DOHH2 (cell line): Measurements from ENCODE around the gene RLN3.
A peak's percentile ranks its signal among the peaks of the same experiment; 100 is the strongest.

Experiments used
- H3F3A ChIP-seq: fragments of 200-600 bp; sonication (generic), shearing (Covaris generic); 2 replicates; pipeline ENCODE4 v1.6.0; 2016; ENCODE audit warnings: antibody characterized with exemption, mild to moderate bottlenecking; ENCODE audit not compliant: control insufficient read depth, insufficient read depth
- H3K27ac ChIP-seq: fragments of 200-600 bp; sonication (generic); 2 replicates; pipeline ENCODE4 v1.5.1; 2014; ENCODE audit warnings: low read depth, mild to moderate bottlenecking, low read length, moderate library complexity
- H3K27me3 ChIP-seq: fragments of 200-600 bp; sonication (generic); 2 replicates; pipeline ENCODE4 v1.6.1; 2014; ENCODE audit warnings: mild to moderate bottlenecking, low read length, mixed read lengths; ENCODE audit not compliant: control insufficient read depth
- H3K36me3 ChIP-seq: fragments of 200-600 bp; sonication (generic); 2 replicates; pipeline ENCODE4 v1.6.1; 2014; ENCODE audit warnings: mild to moderate bottlenecking, low read length, moderate library complexity, mixed read lengths; ENCODE audit not compliant: control insufficient read depth
- H3K4me1 ChIP-seq: fragments of 200-600 bp; sonication (generic); 2 replicates; pipeline ENCODE4 v1.6.1; 2014; ENCODE audit warnings: mild to moderate bottlenecking, low read length, mixed read lengths; ENCODE audit not compliant: control insufficient read depth
- H3K4me2 ChIP-seq: fragments of 200-600 bp; sonication (generic); 2 replicates; pipeline ENCODE4 v1.6.0; 2014; ENCODE audit warnings: mild to moderate bottlenecking, low read length, moderate library complexity
- H3K4me3 ChIP-seq: fragments of 200-600 bp; sonication (generic); 2 replicates; pipeline ENCODE4 v1.5.1; 2014; ENCODE audit warnings: mild to moderate bottlenecking, low read length, mixed read lengths
- H3K79me2 ChIP-seq: fragments of 200-600 bp; sonication (generic); 2 replicates; pipeline ENCODE4 v1.6.1; 2014; ENCODE audit warnings: mild to moderate bottlenecking, low read length, mixed read lengths; ENCODE audit not compliant: control insufficient read depth
- H3K9me2 ChIP-seq: fragments of 200-600 bp; sonication (generic); replicated peaks from 2 replicates; pipeline ENCODE4 v1.6.1; 2014; ENCODE audit warnings: mild to moderate bottlenecking, low read length, mixed read lengths; ENCODE audit not compliant: control insufficient read depth
- H3K9me3 ChIP-seq: fragments of 200-600 bp; sonication (generic); 2 replicates; pipeline ENCODE4 v1.6.1; 2014; ENCODE audit warnings: antibody characterized with exemption, low read length, mixed read lengths; ENCODE audit not compliant: control insufficient read depth, insufficient read depth
- H4K20me1 ChIP-seq: fragments of 200-600 bp; sonication (generic); 2 replicates; pipeline ENCODE4 v1.6.0; 2014; ENCODE audit warnings: low read depth, mild to moderate bottlenecking, antibody characterized with exemption, low read length, moderate library complexity; ENCODE audit not compliant: control insufficient read depth, insufficient read depth
- EZH2phosphoT487 ChIP-seq: fragments of 200-600 bp; sonication (generic); IDR thresholded peaks from 2 replicates; pipeline ENCODE4 v1.6.1; 2017; ENCODE audit warnings: borderline replicate concordance, mild to moderate bottlenecking, antibody characterized with exemption, low read length, moderate library complexity, mixed read lengths
- TF ChIP-seq, protein P1 (sequence below): fragments of 200-600 bp; sonication (generic); IDR thresholded peaks from one replicate; pipeline ENCODE4 v1.5.1; 2014; ENCODE audit warnings: antibody characterized with exemption, mild to moderate bottlenecking, low read depth, low read length; ENCODE audit not compliant: poor library complexity, severe bottlenecking

The RLN3 gene

DNA sequence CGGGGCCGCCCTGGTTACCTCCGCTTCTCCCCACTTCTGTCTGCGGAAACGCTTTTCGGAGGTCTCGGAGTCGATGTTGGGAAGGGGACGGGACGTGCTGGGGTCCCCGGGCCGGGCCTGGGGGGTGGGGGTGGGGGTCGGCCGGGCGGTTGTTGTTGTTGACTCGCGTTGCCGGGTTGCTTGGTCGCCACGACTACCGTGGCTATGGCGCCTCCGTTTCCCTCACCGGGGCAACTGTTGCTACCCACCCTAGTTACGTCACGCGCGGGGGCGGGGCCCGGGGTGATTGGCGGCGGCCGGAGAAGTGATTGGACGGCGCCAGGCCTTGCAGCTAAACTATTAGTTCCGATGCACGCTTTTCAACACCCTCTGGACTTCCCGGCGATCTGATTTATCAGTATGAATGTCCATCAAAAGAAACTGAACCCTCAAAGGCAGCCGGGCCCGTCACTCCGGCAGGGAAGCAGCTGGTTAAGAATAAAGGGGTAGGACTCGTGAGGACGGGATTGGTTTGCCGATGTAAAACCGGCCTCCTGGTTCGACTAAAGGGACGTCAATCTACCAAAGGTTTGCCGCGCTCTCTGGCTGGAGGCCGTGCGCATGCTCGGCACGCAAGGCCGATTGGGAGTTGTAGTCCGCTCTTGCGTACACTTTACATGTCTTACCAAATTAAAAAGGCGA is 21.7 kb upstream of the RLN3 start, which contains the start of gene RFX1:
Gene RFX1, minus strand, starts transcription at position 236 of the 681 bp plus-strand sequence. CDS start 12,477 bp downstream, outside the sequence.
- Histone ChIP-seq H3K27me3 (no peaks in the 10 kb centered on the region), H3K9me3 (no peaks in the 10 kb centered on the region), H3K4me1 (peaks cover 53% of the 10 kb centered on the region), H3K4me2 (peak within 1 kb of the TSS; percentile 94), H3K79me2 (peaks cover 36% of the 10 kb centered on the region), H3F3A (peaks cover 29% of the 10 kb centered on the region), H4K20me1 (no peaks in the 10 kb centered on the region), H3K9me2 (no peaks in the 10 kb centered on the region), H3K36me3 (no peaks in the 10 kb centered on the region), H3K27ac (peak within 1 kb of the TSS; percentile 90), H3K4me3 (peak within 1 kb of the TSS; percentile 84)
- TF ChIP-seq, protein P1, sequence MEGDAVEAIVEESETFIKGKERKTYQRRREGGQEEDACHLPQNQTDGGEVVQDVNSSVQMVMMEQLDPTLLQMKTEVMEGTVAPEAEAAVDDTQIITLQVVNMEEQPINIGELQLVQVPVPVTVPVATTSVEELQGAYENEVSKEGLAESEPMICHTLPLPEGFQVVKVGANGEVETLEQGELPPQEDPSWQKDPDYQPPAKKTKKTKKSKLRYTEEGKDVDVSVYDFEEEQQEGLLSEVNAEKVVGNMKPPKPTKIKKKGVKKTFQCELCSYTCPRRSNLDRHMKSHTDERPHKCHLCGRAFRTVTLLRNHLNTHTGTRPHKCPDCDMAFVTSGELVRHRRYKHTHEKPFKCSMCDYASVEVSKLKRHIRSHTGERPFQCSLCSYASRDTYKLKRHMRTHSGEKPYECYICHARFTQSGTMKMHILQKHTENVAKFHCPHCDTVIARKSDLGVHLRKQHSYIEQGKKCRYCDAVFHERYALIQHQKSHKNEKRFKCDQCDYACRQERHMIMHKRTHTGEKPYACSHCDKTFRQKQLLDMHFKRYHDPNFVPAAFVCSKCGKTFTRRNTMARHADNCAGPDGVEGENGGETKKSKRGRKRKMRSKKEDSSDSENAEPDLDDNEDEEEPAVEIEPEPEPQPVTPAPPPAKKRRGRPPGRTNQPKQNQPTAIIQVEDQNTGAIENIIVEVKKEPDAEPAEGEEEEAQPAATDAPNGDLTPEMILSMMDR = no peak
- no peak for TF ChIP-seq EZH2phosphoT487

DNA sequence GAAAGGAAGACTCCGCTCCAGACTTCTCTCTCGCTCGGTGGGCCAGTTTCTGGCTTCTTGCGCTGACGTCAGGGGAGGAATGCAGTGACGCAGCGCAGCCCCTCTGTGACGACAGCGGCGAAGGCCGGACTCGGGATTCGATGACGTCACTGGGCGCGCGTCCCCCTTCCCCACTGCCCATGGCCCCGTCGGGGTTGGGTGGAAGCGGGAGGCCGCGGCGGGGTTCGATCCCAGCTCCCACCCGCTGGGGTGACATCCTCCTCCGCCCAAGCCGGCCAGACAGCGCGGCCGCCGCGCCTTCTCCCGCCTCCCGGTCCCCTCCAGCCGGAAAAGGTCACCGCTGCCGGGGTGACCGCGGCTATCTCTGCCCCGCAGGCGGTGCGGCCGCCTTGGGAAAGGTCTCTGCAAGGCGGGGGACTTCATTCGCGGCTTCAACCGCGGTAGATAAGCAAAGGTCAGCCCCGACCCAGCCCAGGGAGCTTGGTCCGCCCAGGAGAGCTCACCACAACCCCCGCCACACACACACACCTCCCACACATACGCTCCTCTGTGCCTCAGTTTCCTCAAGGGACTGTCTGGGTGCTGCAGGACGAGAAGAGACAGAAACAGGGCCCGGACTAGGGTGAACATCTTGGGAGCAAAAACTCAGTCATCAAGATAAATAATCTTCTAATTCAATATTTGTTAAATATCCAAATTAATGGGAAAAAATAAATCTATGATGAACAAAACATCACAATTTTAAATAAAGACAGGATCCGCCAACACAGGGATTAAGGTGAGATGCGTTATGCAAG is 21.0 kb upstream of the RLN3 start:
- Histone ChIP-seq H3K4me1 (peaks cover 46% of the 10 kb centered on the region), H3K4me2 (peak overlapping the region; percentile 94), H3K9me2 (no peaks in the 10 kb centered on the region), H3F3A (peaks cover 29% of the 10 kb centered on the region), H3K4me3 (peak overlapping the region; percentile 84), H3K27ac (peak overlapping the region; percentile 72), H3K79me2 (peaks cover 29% of the 10 kb centered on the region), H3K27me3 (no peaks in the 10 kb centered on the region), H3K9me3 (no peaks in the 10 kb centered on the region), H4K20me1 (no peaks in the 10 kb centered on the region), H3K36me3 (no peaks in the 10 kb centered on the region)
- no peak for TF ChIP-seq EZH2phosphoT487
- TF ChIP-seq, protein P1 = no peak

- H4K20me1 ChIP-seq = no peaks in the 10 kb centered on the region
- no peak for TF ChIP-seq EZH2phosphoT487
- TF ChIP-seq, protein P1 = no peak
- no peak overlapping the region for H3K4me3 ChIP-seq
- H3K79me2 ChIP-seq = no peaks in the 10 kb centered on the region
- no peaks in the 10 kb centered on the region for H3K36me3 ChIP-seq
- no peaks in the 10 kb centered on the region for H3K27me3 ChIP-seq
- no peak overlapping the region for H3K27ac ChIP-seq
- H3K9me2 ChIP-seq = no peaks in the 10 kb centered on the region
- H3K9me3 ChIP-seq = no peaks in the 10 kb centered on the region
- peaks cover 48% of the 10 kb centered on the region for H3K4me1 ChIP-seq
- H3K4me2 ChIP-seq = peak overlapping the region; percentile 28
- H3F3A ChIP-seq = peaks cover 13% of the 10 kb centered on the region
Observed at GRCh38 chr19:14012378-14012915, 15.5 kb upstream of the RLN3 start.
